Testis (tissue), 2 donors: ENCODE measurements around the gene MACROD2.

Experiments
- CTCF ChIP-seq, 3 experiments: fragments of 450-650 bp in 2 of 3; fragments of 200-600 bp in 1 of 3; sonication (generic) in 1 of 3; IDR thresholded peaks; one replicate each; pipeline ENCODE4 v1.5.1; 2016 to 2019; ENCODE audit warnings: antibody characterized with exemption in 3 of 3, mild to moderate bottlenecking in 2 of 3, moderate library complexity in 1 of 3
- POLR2A ChIP-seq: fragments of 450-650 bp; IDR thresholded peaks from one replicate; pipeline ENCODE4 v1.6.1; 2017; ENCODE audit warnings: antibody characterized with exemption, mild to moderate bottlenecking, moderate library complexity

GRCh38 chr20:15317546-15318232 is 1322.4 kb downstream of the MACROD2 start:
- TF ChIP-seq POLR2A (no peak), CTCF (IDR thresholded peaks at IDR 0.05) (no peak)
